ENCODE measurements around the gene RNF121.

Gene RNF121

GRCh38 chr11:71935338-71935925 is 6.6 kb downstream of the RNF121 start:
- H3K27ac ChIP-seq (ENCODE audit: low read depth, low read length), result no peak overlapping the region
- H3K4me1 ChIP-seq (ENCODE audit: control insufficient read depth, insufficient read depth, low read length), result no peaks in the 10 kb centered on the region
- no peak overlapping the region for H3K4me3 ChIP-seq (ENCODE audit: low read depth, low read length)
- peaks cover 4% of the 10 kb centered on the region; the same call in 1 of the 2 replicates for H3K36me3 ChIP-seq (ENCODE audit: control insufficient read depth, insufficient read depth, low read length)
- no peaks in the 10 kb centered on the region for H3K27me3 ChIP-seq (ENCODE audit: control insufficient read depth, insufficient read depth, low read length)
- no peaks in the 10 kb centered on the region for H3K9me3 ChIP-seq (ENCODE audit: control insufficient read depth, insufficient read depth, low read depth, low read length)
- H3K9ac ChIP-seq (ENCODE audit: low read length), result no peak overlapping the region

GRCh38 chr11:71936825-71937224 is 8.0 kb downstream of the RNF121 start:
- H3K36me3 ChIP-seq (ENCODE audit: control insufficient read depth, insufficient read depth, low read length), result peaks cover 4% of the 10 kb centered on the region; the same call in 1 of the 2 replicates
- no peak overlapping the region for H3K4me3 ChIP-seq (ENCODE audit: low read depth, low read length)
- no peak overlapping the region for H3K9ac ChIP-seq (ENCODE audit: low read length)
- no peak overlapping the region for H3K27ac ChIP-seq (ENCODE audit: low read depth, low read length)
- H3K27me3 ChIP-seq (ENCODE audit: control insufficient read depth, insufficient read depth, low read length), result no peaks in the 10 kb centered on the region
- no peaks in the 10 kb centered on the region for H3K4me1 ChIP-seq (ENCODE audit: control insufficient read depth, insufficient read depth, low read length)
- no peaks in the 10 kb centered on the region for H3K9me3 ChIP-seq (ENCODE audit: control insufficient read depth, insufficient read depth, low read depth, low read length)

- no peaks in the 10 kb centered on the region for H3K4me1 ChIP-seq (ENCODE audit: control insufficient read depth, insufficient read depth, low read length)
- no peak overlapping the region for H3K27ac ChIP-seq (ENCODE audit: low read depth, low read length)
- H3K9ac ChIP-seq (ENCODE audit: low read length), result no peak overlapping the region
Observed at GRCh38 chr11:71937826-71938225, 9.0 kb downstream of the RNF121 start.

GRCh38 chr11:71940561-71941219 is 11.8 kb downstream of the RNF121 start:
- H3K36me3 ChIP-seq (ENCODE audit: control insufficient read depth, insufficient read depth, low read length), result peaks cover 7% of the 10 kb centered on the region; the same call in 1 of the 2 replicates
- H3K4me1 ChIP-seq (ENCODE audit: control insufficient read depth, insufficient read depth, low read length), result no peaks in the 10 kb centered on the region
- no peak overlapping the region for H3K9ac ChIP-seq (ENCODE audit: low read length)
- no peak overlapping the region for H3K4me3 ChIP-seq (ENCODE audit: low read depth, low read length)
- no peaks in the 10 kb centered on the region for H3K9me3 ChIP-seq (ENCODE audit: control insufficient read depth, insufficient read depth, low read depth, low read length)
- no peak overlapping the region for H3K27ac ChIP-seq (ENCODE audit: low read depth, low read length)
- H3K27me3 ChIP-seq (ENCODE audit: control insufficient read depth, insufficient read depth, low read length), result no peaks in the 10 kb centered on the region

More at GRCh38 chr11:71937826-71938225, 9.0 kb downstream of the RNF121 start:
- Histone ChIP-seq H3K36me3 (ENCODE audit: control insufficient read depth, insufficient read depth, low read length) (peaks cover 4% of the 10 kb centered on the region; the same call in 1 of the 2 replicates), H3K27me3 (ENCODE audit: control insufficient read depth, insufficient read depth, low read length) (no peaks in the 10 kb centered on the region), H3K4me3 (ENCODE audit: low read depth, low read length) (no peak overlapping the region), H3K9me3 (ENCODE audit: control insufficient read depth, insufficient read depth, low read depth, low read length) (no peaks in the 10 kb centered on the region)

GRCh38 chr11:71946144-71946571 is 17.3 kb downstream of the RNF121 start:
- H3K4me3 ChIP-seq (ENCODE audit: low read depth, low read length), result no peak overlapping the region
- no peaks in the 10 kb centered on the region for H3K4me1 ChIP-seq (ENCODE audit: control insufficient read depth, insufficient read depth, low read length)
- peaks cover 3% of the 10 kb centered on the region for H3K36me3 ChIP-seq (ENCODE audit: control insufficient read depth, insufficient read depth, low read length)
- H3K9ac ChIP-seq (ENCODE audit: low read length), result no peak overlapping the region
- H3K27me3 ChIP-seq (ENCODE audit: control insufficient read depth, insufficient read depth, low read length), result no peaks in the 10 kb centered on the region
- H3K9me3 ChIP-seq (ENCODE audit: control insufficient read depth, insufficient read depth, low read depth, low read length), result no peaks in the 10 kb centered on the region
- H3K27ac ChIP-seq (ENCODE audit: low read depth, low read length), result no peak overlapping the region

GRCh38 chr11:71947498-71947897 is 18.7 kb downstream of the RNF121 start:
- Histone ChIP-seq H3K4me3 (ENCODE audit: low read depth, low read length) (no peak overlapping the region), H3K36me3 (ENCODE audit: control insufficient read depth, insufficient read depth, low read length) (peaks cover 3% of the 10 kb centered on the region), H3K27ac (ENCODE audit: low read depth, low read length) (peak overlapping the region; percentile 57; the same call in 1 of the 2 replicates), H3K9me3 (ENCODE audit: control insufficient read depth, insufficient read depth, low read depth, low read length) (no peaks in the 10 kb centered on the region), H3K9ac (ENCODE audit: low read length) (no peak overlapping the region), H3K27me3 (ENCODE audit: control insufficient read depth, insufficient read depth, low read length) (no peaks in the 10 kb centered on the region), H3K4me1 (ENCODE audit: control insufficient read depth, insufficient read depth, low read length) (no peaks in the 10 kb centered on the region)

GRCh38 chr11:71948314-71949027 is 19.6 kb downstream of the RNF121 start:
- no peak overlapping the region for H3K27ac ChIP-seq (ENCODE audit: low read depth, low read length)
- H3K9me3 ChIP-seq (ENCODE audit: control insufficient read depth, insufficient read depth, low read depth, low read length), result no peaks in the 10 kb centered on the region
- H3K9ac ChIP-seq (ENCODE audit: low read length), result no peak overlapping the region
- peaks cover 3% of the 10 kb centered on the region for H3K36me3 ChIP-seq (ENCODE audit: control insufficient read depth, insufficient read depth, low read length)
- no peak overlapping the region for H3K4me3 ChIP-seq (ENCODE audit: low read depth, low read length)
- H3K27me3 ChIP-seq (ENCODE audit: control insufficient read depth, insufficient read depth, low read length), result no peaks in the 10 kb centered on the region
- no peaks in the 10 kb centered on the region for H3K4me1 ChIP-seq (ENCODE audit: control insufficient read depth, insufficient read depth, low read length)

- H3K9ac ChIP-seq (ENCODE audit: low read length), result no peak overlapping the region
Observed at GRCh38 chr11:71949034-71949433, 20.2 kb downstream of the RNF121 start.

GRCh38 chr11:71951741-71952310 is 23.0 kb downstream of the RNF121 start:
- no peak overlapping the region for H3K27ac ChIP-seq (ENCODE audit: low read depth, low read length)
- H3K4me1 ChIP-seq (ENCODE audit: control insufficient read depth, insufficient read depth, low read length), result no peaks in the 10 kb centered on the region
- H3K4me3 ChIP-seq (ENCODE audit: low read depth, low read length), result no peak overlapping the region
- no peak overlapping the region for H3K9ac ChIP-seq (ENCODE audit: low read length)
- no peaks in the 10 kb centered on the region; the same call in 1 of the 2 replicates for H3K36me3 ChIP-seq (ENCODE audit: control insufficient read depth, insufficient read depth, low read length)
- no peaks in the 10 kb centered on the region for H3K27me3 ChIP-seq (ENCODE audit: control insufficient read depth, insufficient read depth, low read length)
- H3K9me3 ChIP-seq (ENCODE audit: control insufficient read depth, insufficient read depth, low read depth, low read length), result no peaks in the 10 kb centered on the region

More at GRCh38 chr11:71949034-71949433, 20.2 kb downstream of the RNF121 start:
- Histone ChIP-seq H3K4me1 (ENCODE audit: control insufficient read depth, insufficient read depth, low read length) (no peaks in the 10 kb centered on the region), H3K27me3 (ENCODE audit: control insufficient read depth, insufficient read depth, low read length) (no peaks in the 10 kb centered on the region), H3K9me3 (ENCODE audit: control insufficient read depth, insufficient read depth, low read depth, low read length) (no peaks in the 10 kb centered on the region), H3K27ac (ENCODE audit: low read depth, low read length) (no peak overlapping the region), H3K36me3 (ENCODE audit: control insufficient read depth, insufficient read depth, low read length) (peaks cover 3% of the 10 kb centered on the region), H3K4me3 (ENCODE audit: low read depth, low read length) (no peak overlapping the region)

GRCh38 chr11:71955898-71956456 is 27.1 kb downstream of the RNF121 start:
- H3K36me3 ChIP-seq (ENCODE audit: control insufficient read depth, insufficient read depth, low read length), result peaks cover 8% of the 10 kb centered on the region
- no peak overlapping the region for H3K9ac ChIP-seq (ENCODE audit: low read length)
- no peaks in the 10 kb centered on the region for H3K9me3 ChIP-seq (ENCODE audit: control insufficient read depth, insufficient read depth, low read depth, low read length)
- no peak overlapping the region for H3K27ac ChIP-seq (ENCODE audit: low read depth, low read length)
- H3K4me3 ChIP-seq (ENCODE audit: low read depth, low read length), result no peak overlapping the region
- no peaks in the 10 kb centered on the region for H3K4me1 ChIP-seq (ENCODE audit: control insufficient read depth, insufficient read depth, low read length)
- H3K27me3 ChIP-seq (ENCODE audit: control insufficient read depth, insufficient read depth, low read length), result no peaks in the 10 kb centered on the region
